HepG2 (cell line): ENCODE data around the gene SAMD4A. TPM values are rescaled to one million over a fixed set of nuclear protein-coding genes. Genes with fewer than 3 reads are reported as not detected.

Source experiments
- ATF4 ChIP-seq, 2 experiments: fragments of 450-650 bp in 1 of 2; sonication (generic) in 1 of 2; formaldehyde crosslinking; IDR thresholded peaks; 2 replicates each; pipeline versions ENCODE4 v1.5.0 to v1.8.0; 2020 to 2022; ENCODE audit warnings: mild to moderate bottlenecking in 1 of 2, missing genetic modification reagents in 1 of 2
- ATRX ChIP-seq: sonication (generic); formaldehyde crosslinking; IDR thresholded peaks from 2 replicates; pipeline ENCODE4 v1.4.0; 2020; ENCODE audit warnings: missing genetic modification reagents, borderline replicate concordance
- BRD4 ChIP-seq: sonication (generic); formaldehyde crosslinking; IDR thresholded peaks from 2 replicates; pipeline ENCODE4 v1.4.0; 2020; ENCODE audit warnings: missing genetic modification reagents
- CBFB ChIP-seq: sonication (generic); formaldehyde crosslinking; IDR thresholded peaks from 2 replicates; pipeline ENCODE4 v1.4.0; 2020; ENCODE audit warnings: missing genetic modification reagents
- E2F1 ChIP-seq: sonication (generic); formaldehyde crosslinking; IDR thresholded peaks from 2 replicates; pipeline ENCODE4 v1.5.0; 2020; ENCODE audit warnings: missing genetic modification reagents
- GMEB2 ChIP-seq: IDR thresholded peaks from 2 replicates; pipeline ENCODE4 v1.6.1; 2016; ENCODE audit warnings: missing biosample characterization, missing genetic modification reagents, low read depth
- HDAC2 ChIP-seq: sonication (generic); formaldehyde crosslinking; IDR thresholded peaks from 2 replicates; pipeline ENCODE4 v1.4.0; 2020; ENCODE audit warnings: missing genetic modification reagents
- KAT2B ChIP-seq: fragments of 150-350 bp; IDR thresholded peaks from 2 replicates; pipeline ENCODE4 v1.6.1; 2014; ENCODE audit warnings: low read depth, low read length, borderline replicate concordance
- KDM3A ChIP-seq: IDR thresholded peaks from 2 replicates; pipeline ENCODE4 v1.6.1; 2018; ENCODE audit warnings: low read depth, missing compliant biosample characterization
- KLF6 ChIP-seq: IDR thresholded peaks from 2 replicates; pipeline ENCODE4 v1.8.0; 2016; ENCODE audit warnings: missing biosample characterization, missing genetic modification reagents
- MLLT10 ChIP-seq: sonication (generic); formaldehyde crosslinking; IDR thresholded peaks from 2 replicates; pipeline ENCODE4 v1.4.0; 2020; ENCODE audit warnings: missing genetic modification reagents
- PBX2 ChIP-seq: IDR thresholded peaks from 2 replicates; pipeline ENCODE4 v1.6.1; 2016; ENCODE audit warnings: control low read depth
- PRDM10 ChIP-seq: sonication (generic); formaldehyde crosslinking; IDR thresholded peaks from 2 replicates; pipeline ENCODE4 v1.4.0; 2020; ENCODE audit warnings: low read depth, missing genetic modification reagents
- SOX5 ChIP-seq: IDR thresholded peaks from 2 replicates; pipeline ENCODE4 v1.6.1; 2016; ENCODE audit warnings: borderline replicate concordance
- STAG1 ChIP-seq: sonication (generic); formaldehyde crosslinking; IDR thresholded peaks from 2 replicates; pipeline ENCODE4 v1.4.0; 2020; ENCODE audit warnings: missing genetic modification reagents
- XRCC5 ChIP-seq: fragments of 200-400 bp; formaldehyde crosslinking; optimal IDR thresholded peaks from 2 replicates; pipeline ENCODE3; 2017; ENCODE audit warnings: mild to moderate bottlenecking, low read length
- ZFAT ChIP-seq: sonication (generic); formaldehyde crosslinking; conservative IDR thresholded peaks from 2 replicates; pipeline ENCODE4 v1.8.1; 2023; ENCODE audit warnings: missing genetic modification reagents, inconsistent platforms
- ZNF180 ChIP-seq: sonication (generic); formaldehyde crosslinking; IDR thresholded peaks from 2 replicates; pipeline ENCODE4 v1.4.0; 2020; ENCODE audit warnings: low read depth, missing genetic modification reagents, borderline replicate concordance
- ZNF33A ChIP-seq: sonication (generic); formaldehyde crosslinking; IDR thresholded peaks from 2 replicates; pipeline ENCODE4 v1.5.1; 2020; ENCODE audit warnings: missing genetic modification reagents, mild to moderate bottlenecking, moderate library complexity, borderline replicate concordance
- ZNF354B ChIP-seq: sonication (generic); formaldehyde crosslinking; IDR thresholded peaks from 2 replicates; pipeline ENCODE4 v1.8.0; 2022; ENCODE audit warnings: mild to moderate bottlenecking, missing genetic modification reagents
- ZNF441 ChIP-seq: sonication (generic); formaldehyde crosslinking; IDR thresholded peaks from 2 replicates; pipeline ENCODE4 v1.7.0; 2021; ENCODE audit warnings: missing genetic modification reagents, borderline replicate concordance
- ZNF674 ChIP-seq: sonication (generic); formaldehyde crosslinking; IDR thresholded peaks from 2 replicates; pipeline ENCODE4 v1.5.0; 2020; ENCODE audit warnings: low read depth, mild to moderate bottlenecking, missing genetic modification reagents
- ZZZ3 ChIP-seq: sonication (generic); formaldehyde crosslinking; IDR thresholded peaks from 2 replicates; pipeline ENCODE4 v1.4.0; 2020; ENCODE audit warnings: missing genetic modification reagents, mild to moderate bottlenecking, borderline replicate concordance
- polyA plus RNA-seq, 8 experiments: library from polyadenylated mRNA; depleted of rRNA in 3 of 8; stranded (reverse) in 7 of 8; unstranded in 1 of 8; fragments of >200 nt; fragmentation: Illumina TruSeq in 4 of 8; extraction: Trizol in 4 of 8; gene quantifications; 2 replicates each; pipeline versions ENCODE4 v1.2.1 to v1.2.3, GENCODE V29; 2011 to 2016; ENCODE audit warnings: low read depth in 4 of 8, missing spikeins in 1 of 8, mixed read lengths in 1 of 8; ENCODE audit not compliant: insufficient read depth in 1 of 8
- total RNA-seq, 5 experiments: library from RNA; depleted of rRNA; stranded (reverse); fragments of >200 nt; fragmentation: Illumina TruSeq; extraction: Trizol; gene quantifications; 2 replicates each; pipeline ENCODE4 v1.2.3, GENCODE V29; 2016; ENCODE audit warnings: low read depth in 1 of 5

Gene SAMD4A
- total and polyA plus RNA-seq, 2 of the 13 experiments (the other 11 are each of a cell fraction or from before 2014, with no cell fraction given), result 11.8 to 13.0 TPM

GRCh38 chr14:54691525-54692283 is 124.8 kb downstream of the SAMD4A start (continued):
- no peak for TF ChIP-seq GMEB2 (CRISPR knock-in tag)
- TF ChIP-seq KLF6, result no peak
- no peak for TF ChIP-seq SOX5 (CRISPR knock-in tag)
- no peak for TF ChIP-seq PRDM10 (CRISPR knock-in tag)
- no peak for TF ChIP-seq ZNF674
- TF ChIP-seq HDAC2 (CRISPR knock-in tag), result 0 out of 2 replicates have a peak, but pooled peaks have one; percentile 38
- no peak for TF ChIP-seq ZNF354B (CRISPR knock-in tag)
- TF ChIP-seq ATF4 (CRISPR knock-in tag; IDR thresholded peaks at IDR 0.05), result no peak
- TF ChIP-seq ZNF33A (CRISPR knock-in tag), result no peak
- no peak for TF ChIP-seq MLLT10 (CRISPR knock-in tag)
- TF ChIP-seq E2F1 (CRISPR knock-in tag), result no peak
- TF ChIP-seq BRD4 (CRISPR knock-in tag), result no peak
- TF ChIP-seq ZNF441 (CRISPR knock-in tag), result no peak
- no peak for TF ChIP-seq PBX2 (CRISPR knock-in tag)
- peak; percentile 93 for TF ChIP-seq STAG1 (CRISPR knock-in tag)
- TF ChIP-seq CBFB, result no peak
- 0 out of 2 replicates have a peak, but pooled peaks have one; percentile 36 for TF ChIP-seq KDM3A (CRISPR knock-in tag)
- no peak for TF ChIP-seq ZNF180 (CRISPR knock-in tag)
- no peak for TF ChIP-seq KAT2B
- TF ChIP-seq ATRX (CRISPR knock-in tag), result no peak
- no peak for TF ChIP-seq ZZZ3 (CRISPR knock-in tag)
- TF ChIP-seq ZFAT (CRISPR knock-in tag), result no peak
- TF ChIP-seq XRCC5, result peak; percentile 71
